Measurements from ENCODE around the gene JADE3. TPM values are rescaled to one million over a fixed set of nuclear protein-coding genes. Genes with fewer than 3 reads are reported as not detected.

JADE3 gene
- polyA plus RNA-seq, 1 donor (not counting 4 experiments of a cell fraction or from before 2014, with no cell fraction given): 8.2 TPM

DNA sequence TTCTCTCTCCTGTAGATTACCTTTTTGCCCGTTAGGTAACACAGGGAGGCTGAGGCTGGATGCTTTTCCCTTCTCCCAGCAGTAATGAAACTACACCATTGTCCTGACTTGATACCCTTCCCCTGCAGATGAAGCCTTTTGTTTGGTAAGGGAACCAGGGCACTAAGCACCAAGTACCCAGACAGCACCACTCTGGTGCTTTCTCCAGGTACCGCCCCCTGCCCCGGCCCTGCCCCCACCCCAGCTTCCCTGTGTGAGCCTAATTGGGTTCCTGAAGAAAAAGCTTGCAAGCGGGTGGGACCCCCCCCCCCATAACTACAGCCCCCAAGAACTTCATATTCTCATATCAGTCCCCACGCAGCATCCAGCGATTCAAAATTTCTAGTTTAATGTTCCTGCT, 79.8 kb downstream of the JADE3 start:
- Histone ChIP-seq H3K27me3 (ENCODE audit: control insufficient read depth, extremely low read depth, insufficient read depth, low read length) (no peaks in the 10 kb centered on the region), H3K9me3 (ENCODE audit: control insufficient read depth, low read depth, low read length) (no peaks in the 10 kb centered on the region), H3K27ac (ENCODE audit: control insufficient read depth, insufficient read depth, low read length) (no peak overlapping the region), H3K4me1 (ENCODE audit: control insufficient read depth, extremely low read depth, insufficient read depth, low read length) (no peaks in the 10 kb centered on the region), H3K9ac (ENCODE audit: control insufficient read depth, extremely low read depth, insufficient read depth, low read length) (no peak overlapping the region), H2AFZ (ENCODE audit: control insufficient read depth, low read length) (no peak overlapping the region), H4K20me1 (ENCODE audit: control insufficient read depth, extremely low read depth, insufficient read depth, low read length) (peaks cover 2% of the 10 kb centered on the region), H3K9me1 (ENCODE audit: control insufficient read depth, extremely low read depth, insufficient read depth, low read length) (no peaks in the 10 kb centered on the region), H3K4me3 (ENCODE audit: control insufficient read depth in 2 of 3, extremely low read depth in 1 of 3, insufficient read depth in 2 of 3, low read depth in 1 of 3, low read length in 3 of 3) (no peak overlapping the region), H3K4me2 (ENCODE audit: control insufficient read depth, extremely low read depth, insufficient read depth, low read depth, low read length) (no peak overlapping the region), H3K79me2 (ENCODE audit: control insufficient read depth, insufficient read depth, low read length) (no peaks in the 10 kb centered on the region), H3K36me3 (ENCODE audit: control insufficient read depth in 2 of 2, extremely low read depth in 1 of 2, insufficient read depth in 2 of 2, low read length in 2 of 2) (no peaks in the 10 kb centered on the region)
- dilution Hi-C loops (cut with MboI; ENCODE audit: extremely low pct_ligation_motif_present, low sequenced_read_pairs): no loop called here
- TF ChIP-seq, protein P1, sequence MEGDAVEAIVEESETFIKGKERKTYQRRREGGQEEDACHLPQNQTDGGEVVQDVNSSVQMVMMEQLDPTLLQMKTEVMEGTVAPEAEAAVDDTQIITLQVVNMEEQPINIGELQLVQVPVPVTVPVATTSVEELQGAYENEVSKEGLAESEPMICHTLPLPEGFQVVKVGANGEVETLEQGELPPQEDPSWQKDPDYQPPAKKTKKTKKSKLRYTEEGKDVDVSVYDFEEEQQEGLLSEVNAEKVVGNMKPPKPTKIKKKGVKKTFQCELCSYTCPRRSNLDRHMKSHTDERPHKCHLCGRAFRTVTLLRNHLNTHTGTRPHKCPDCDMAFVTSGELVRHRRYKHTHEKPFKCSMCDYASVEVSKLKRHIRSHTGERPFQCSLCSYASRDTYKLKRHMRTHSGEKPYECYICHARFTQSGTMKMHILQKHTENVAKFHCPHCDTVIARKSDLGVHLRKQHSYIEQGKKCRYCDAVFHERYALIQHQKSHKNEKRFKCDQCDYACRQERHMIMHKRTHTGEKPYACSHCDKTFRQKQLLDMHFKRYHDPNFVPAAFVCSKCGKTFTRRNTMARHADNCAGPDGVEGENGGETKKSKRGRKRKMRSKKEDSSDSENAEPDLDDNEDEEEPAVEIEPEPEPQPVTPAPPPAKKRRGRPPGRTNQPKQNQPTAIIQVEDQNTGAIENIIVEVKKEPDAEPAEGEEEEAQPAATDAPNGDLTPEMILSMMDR (optimal IDR thresholded peaks at IDR 0.05 in 1 of 3, IDR thresholded peaks at IDR 0.05 in 1 of 3, conservative IDR thresholded peaks at IDR 0.05 in 1 of 3; ENCODE audit: extremely low read depth in 1 of 3, insufficient read depth in 2 of 3, low read length in 3 of 3): no peak
- no peak for TF ChIP-seq EZH2 (IDR thresholded peaks at IDR 0.05; ENCODE audit: low read length)
- DNase-seq (ENCODE audit: low read depth, low spot score) (no peak), FAIRE-seq (no peak)

DNA sequence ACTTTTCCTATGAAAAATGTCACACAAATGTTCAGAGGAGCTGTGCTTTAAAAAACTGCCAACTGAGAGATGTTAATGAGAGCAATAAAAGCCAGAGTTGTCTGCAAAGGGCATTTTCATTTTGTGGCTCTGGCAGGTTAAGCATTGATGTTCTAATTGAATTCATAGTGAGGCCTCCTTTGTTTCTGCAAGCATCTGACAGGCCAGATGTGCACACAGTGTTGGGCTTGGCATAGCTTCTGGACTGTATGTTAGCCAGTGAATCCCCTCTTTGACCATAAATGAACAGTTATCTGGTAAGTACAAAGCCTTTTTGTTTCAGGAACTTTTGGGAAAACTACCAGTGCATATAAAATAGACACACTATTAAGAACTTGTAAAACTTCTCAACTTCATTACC, 81.9 kb downstream of the JADE3 start:
- DNase-seq (ENCODE audit: low read depth, low spot score): no peak
- dilution Hi-C loops (cut with MboI; ENCODE audit: extremely low pct_ligation_motif_present, low sequenced_read_pairs): no loop called here
- no peak for FAIRE-seq
- no peaks in the 10 kb centered on the region for H3K4me1 ChIP-seq (ENCODE audit: control insufficient read depth, extremely low read depth, insufficient read depth, low read length)
- no peaks in the 10 kb centered on the region for H3K36me3 ChIP-seq (ENCODE audit: control insufficient read depth in 2 of 2, extremely low read depth in 1 of 2, insufficient read depth in 2 of 2, low read length in 2 of 2)
- no peak overlapping the region for H3K4me2 ChIP-seq (ENCODE audit: control insufficient read depth, extremely low read depth, insufficient read depth, low read depth, low read length)
- no peaks in the 10 kb centered on the region for H3K9me1 ChIP-seq (ENCODE audit: control insufficient read depth, extremely low read depth, insufficient read depth, low read length)
- no peak overlapping the region for H3K27ac ChIP-seq (ENCODE audit: control insufficient read depth, insufficient read depth, low read length)
- H3K79me2 ChIP-seq (ENCODE audit: control insufficient read depth, insufficient read depth, low read length): no peaks in the 10 kb centered on the region
- no peaks in the 10 kb centered on the region for H3K27me3 ChIP-seq (ENCODE audit: control insufficient read depth, extremely low read depth, insufficient read depth, low read length)
- TF ChIP-seq EZH2 (IDR thresholded peaks at IDR 0.05; ENCODE audit: low read length): no peak
- TF ChIP-seq, protein P1 (optimal IDR thresholded peaks at IDR 0.05 in 1 of 3, IDR thresholded peaks at IDR 0.05 in 1 of 3, conservative IDR thresholded peaks at IDR 0.05 in 1 of 3; ENCODE audit: extremely low read depth in 1 of 3, insufficient read depth in 2 of 3, low read length in 3 of 3): no peak
- H4K20me1 ChIP-seq (ENCODE audit: control insufficient read depth, extremely low read depth, insufficient read depth, low read length): peaks cover 2% of the 10 kb centered on the region
- H3K9me3 ChIP-seq (ENCODE audit: control insufficient read depth, low read depth, low read length): no peaks in the 10 kb centered on the region
- H3K9ac ChIP-seq (ENCODE audit: control insufficient read depth, extremely low read depth, insufficient read depth, low read length): no peak overlapping the region
- H3K4me3 ChIP-seq (ENCODE audit: control insufficient read depth in 2 of 3, extremely low read depth in 1 of 3, insufficient read depth in 2 of 3, low read depth in 1 of 3, low read length in 3 of 3): no peak overlapping the region
- H2AFZ ChIP-seq (ENCODE audit: control insufficient read depth, low read length): no peak overlapping the region

Data from keratinocyte (primary cell).